HG03159 (cell line): Measurements from ENCODE around the gene LRRC8D.

ENCODE experiments used
- ATAC-seq: cut with Tn5 transposase; IDR thresholded peaks from one replicate; pipeline ENCODE4 v1.9.1; 2021; ENCODE audit warnings: mild to moderate bottlenecking, moderate library complexity; ENCODE audit not compliant: unreplicated experiment

Gene LRRC8D

DNA sequence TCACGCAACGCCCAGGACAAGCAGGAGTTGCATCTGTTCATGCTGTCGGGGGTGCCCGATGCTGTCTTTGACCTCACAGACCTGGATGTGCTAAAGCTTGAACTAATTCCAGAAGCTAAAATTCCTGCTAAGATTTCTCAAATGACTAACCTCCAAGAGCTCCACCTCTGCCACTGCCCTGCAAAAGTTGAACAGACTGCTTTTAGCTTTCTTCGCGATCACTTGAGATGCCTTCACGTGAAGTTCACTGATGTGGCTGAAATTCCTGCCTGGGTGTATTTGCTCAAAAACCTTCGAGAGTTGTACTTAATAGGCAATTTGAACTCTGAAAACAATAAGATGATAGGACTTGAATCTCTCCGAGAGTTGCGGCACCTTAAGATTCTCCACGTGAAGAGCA, 113.6 kb downstream of the LRRC8D start:
- ATAC-seq = no peak

DNA sequence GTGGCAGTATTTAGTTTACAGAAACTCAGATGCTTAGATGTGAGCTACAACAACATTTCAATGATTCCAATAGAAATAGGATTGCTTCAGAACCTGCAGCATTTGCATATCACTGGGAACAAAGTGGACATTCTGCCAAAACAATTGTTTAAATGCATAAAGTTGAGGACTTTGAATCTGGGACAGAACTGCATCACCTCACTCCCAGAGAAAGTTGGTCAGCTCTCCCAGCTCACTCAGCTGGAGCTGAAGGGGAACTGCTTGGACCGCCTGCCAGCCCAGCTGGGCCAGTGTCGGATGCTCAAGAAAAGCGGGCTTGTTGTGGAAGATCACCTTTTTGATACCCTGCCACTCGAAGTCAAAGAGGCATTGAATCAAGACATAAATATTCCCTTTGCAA, 114.4 kb downstream of the LRRC8D start:
- no peak for ATAC-seq

DNA sequence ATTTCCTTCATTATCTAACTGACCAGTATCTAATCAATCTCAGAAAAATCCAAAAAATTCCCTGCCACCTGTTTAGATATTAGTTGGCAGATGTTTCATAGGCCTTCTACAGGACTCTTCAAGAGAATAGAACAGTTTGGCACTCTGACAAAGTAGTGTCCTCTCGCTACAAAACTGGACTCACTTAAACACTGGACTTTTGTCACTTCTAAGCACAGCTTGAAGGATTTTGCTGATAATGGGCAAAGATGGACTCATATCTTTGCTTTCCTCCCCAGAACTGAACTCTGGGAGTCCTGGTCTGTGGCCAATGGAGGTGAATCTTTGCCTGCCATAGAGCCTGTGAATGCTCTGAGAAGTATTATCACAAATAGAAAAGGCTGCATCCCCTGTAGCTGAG, 115.9 kb downstream of the LRRC8D start:
- ATAC-seq = no peak

DNA sequence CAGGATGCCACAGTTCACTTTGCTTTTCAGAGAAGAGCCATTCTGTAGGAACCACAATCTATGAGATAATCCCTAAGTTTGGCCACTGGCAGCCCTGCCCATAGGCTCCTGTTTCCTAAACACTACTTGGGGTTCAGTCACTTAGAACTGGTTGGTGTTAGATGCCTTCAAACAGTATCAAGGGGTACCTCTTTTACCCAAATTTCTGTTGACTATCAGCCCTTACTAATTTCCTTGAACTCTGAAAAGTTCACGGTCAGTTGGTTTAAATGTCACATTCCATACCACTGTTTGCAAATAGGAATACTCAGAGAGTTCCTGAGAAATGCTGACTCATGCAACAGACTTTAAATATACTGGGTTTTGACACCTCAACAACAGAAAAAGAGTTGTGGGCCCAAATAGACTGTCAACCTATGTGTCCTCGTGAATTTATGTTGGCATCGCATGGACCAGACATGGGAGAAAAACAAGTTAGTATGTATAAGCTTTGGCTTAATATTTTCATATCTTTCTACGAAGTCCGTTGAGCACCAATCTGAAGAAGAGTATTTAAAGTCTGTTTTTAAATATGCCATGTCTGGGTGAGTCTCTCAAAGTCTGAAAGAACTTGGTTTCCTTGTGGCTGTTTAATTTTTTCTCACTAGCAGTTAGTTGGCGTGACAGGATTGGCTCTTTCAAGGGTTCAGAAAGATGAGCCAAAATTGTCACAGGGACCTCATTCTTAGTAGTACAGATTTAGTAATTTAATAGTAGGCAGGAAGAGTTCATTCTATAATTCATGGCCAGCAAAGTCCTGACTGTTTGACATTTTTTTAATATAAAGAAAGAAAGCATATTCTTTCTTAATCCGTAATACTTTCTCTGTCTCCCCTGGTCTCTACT, 117.6 kb downstream of the LRRC8D start:
- ATAC-seq = no peak

DNA sequence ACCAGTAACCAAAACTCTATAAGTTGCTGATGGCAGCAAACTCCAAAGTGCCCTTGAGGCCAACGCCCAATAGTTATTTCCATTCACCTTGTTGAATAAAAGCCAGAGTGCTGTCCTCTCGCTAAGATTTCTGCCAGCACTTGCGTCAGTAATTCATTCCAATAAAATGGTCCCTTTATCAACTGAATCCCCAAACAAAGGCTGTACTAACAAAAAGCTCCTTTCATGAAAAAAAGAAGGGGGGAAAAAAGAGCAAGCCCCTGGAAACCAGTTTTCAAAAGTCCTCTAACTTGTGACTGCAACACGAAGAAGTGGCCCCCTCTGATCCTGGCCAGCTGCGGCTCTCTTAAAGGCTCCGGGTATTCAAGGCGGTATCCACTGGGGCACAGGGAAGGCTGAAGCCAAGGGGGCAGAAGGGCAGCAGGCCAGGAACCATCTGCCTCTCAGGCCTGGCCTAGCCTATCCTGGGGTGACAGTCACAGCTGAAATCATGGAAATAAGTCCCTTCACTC, 118.3 kb downstream of the LRRC8D start:
- no peak for ATAC-seq

DNA sequence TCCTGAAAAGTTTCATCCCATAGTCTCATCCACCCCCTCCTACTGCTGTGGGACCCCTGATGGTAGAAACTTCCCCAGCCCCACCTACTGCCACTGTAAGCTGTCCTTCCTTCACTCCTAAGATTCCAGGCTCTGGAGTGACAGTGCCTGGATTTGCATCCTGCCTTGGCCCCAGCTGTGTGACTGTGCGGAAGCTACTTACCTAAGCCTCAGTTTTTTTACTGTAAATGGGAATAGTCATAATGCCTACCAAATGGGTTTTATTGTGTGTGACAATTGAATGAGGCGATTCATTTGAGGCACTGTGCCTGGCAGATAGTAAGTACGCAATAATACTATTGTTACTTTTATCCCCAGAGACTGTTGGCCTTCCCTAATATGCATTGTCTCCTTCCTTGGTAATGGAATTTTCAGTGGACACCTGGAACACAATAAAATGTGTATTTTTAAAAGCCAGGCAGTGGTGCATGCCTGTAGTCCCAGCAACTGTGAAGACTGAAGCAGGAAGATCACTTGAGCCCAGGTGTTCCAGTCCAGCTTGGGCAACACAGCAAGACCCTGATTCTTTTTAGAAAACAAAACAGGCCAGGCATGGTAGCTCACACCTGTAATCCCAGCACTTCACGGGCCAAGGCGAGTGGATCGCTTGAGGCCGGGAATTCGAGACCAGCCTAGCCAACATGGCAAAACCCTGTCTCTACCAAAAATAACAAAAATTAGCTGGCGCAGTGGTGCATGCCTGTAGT, 119.0 kb downstream of the LRRC8D start:
- no peak for ATAC-seq

DNA sequence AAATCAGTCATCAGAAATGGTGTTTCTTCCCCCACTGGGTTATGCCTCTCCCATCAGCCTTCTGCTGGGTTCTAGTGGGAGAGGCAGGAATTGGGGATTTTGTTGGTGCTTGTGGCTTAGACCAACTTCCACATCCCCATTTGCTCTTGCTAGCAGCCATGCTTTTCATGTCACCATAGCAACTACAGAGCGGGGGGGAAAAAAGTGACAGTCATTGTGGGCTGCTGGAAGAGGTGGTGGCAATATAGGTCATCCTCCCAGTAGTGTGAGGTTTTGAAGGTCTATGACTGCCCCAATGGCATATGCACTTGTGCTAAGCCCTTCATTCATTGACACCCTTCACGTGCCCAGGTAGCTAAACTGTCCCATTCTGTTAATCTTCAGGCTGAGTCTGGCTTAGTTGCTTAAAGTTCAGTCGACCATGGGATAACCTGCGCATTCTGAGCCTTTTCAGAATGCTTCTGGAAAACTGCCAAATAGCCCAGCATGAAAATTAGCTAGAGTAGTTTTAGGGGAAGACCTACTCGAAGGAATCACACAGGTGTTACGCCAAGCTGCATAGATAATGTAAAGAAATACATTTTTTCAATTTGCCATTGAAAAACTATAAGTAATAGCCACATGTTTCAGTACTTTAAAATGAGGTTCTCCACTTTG, 120.4 kb downstream of the LRRC8D start:
- peak; percentile 55 for ATAC-seq

DNA sequence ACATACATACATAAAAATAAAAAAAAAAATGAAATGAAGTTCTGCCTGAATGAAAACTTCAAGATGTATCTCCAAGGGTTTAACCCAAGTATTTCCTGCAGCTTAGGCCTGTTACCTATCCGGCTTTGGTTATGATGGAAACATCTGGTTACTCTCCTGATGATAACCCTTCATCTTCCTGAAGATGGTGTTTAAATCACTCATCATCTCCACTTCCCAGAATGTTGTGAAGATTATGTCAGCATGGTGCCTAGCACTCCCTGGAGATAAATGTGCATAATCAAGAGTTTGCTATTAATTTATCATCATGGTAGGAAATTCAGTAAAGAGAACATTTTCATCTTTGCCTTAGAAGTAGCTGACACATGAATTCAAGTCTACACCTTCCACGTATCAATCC, 121.2 kb downstream of the LRRC8D start:
- ATAC-seq = no peak

DNA sequence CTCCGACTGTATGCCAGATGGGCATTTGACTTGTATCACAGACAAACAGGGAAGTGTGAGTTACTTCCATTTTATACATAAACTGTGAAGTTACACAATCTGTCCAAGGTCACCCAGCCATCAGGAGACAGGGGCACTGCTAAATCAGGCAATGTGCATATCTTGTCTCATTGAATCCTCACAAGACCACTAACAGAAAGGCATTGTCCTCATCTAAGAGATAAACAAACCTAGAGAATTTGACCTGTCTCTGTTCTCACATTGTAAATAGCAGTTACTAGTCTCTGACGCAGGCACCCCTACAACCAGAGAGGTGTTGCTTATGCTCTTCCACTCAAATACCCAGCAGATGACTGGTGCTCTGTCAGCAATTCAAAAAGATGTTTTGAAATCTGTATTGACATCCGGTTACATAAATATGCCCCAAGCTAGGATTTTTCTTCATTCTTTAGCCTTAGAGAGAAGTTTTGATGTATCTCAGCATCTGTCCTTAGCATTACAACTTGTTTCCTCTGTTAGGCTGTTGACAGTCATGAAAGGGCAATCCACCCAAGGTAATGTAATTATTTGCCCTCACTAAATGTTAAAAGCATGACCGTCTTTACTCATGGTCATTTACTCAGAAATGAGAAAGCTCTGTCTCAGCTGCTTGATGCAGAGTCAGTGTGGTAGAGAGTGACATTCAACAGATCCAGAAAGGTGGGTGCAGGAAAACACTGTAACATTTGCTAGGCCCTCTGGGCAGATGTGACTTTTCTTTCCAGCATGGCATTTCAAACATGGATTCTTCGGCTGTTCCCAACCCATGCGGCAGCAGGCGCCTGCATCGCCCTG, 122.2 kb downstream of the LRRC8D start:
- ATAC-seq = no peak

DNA sequence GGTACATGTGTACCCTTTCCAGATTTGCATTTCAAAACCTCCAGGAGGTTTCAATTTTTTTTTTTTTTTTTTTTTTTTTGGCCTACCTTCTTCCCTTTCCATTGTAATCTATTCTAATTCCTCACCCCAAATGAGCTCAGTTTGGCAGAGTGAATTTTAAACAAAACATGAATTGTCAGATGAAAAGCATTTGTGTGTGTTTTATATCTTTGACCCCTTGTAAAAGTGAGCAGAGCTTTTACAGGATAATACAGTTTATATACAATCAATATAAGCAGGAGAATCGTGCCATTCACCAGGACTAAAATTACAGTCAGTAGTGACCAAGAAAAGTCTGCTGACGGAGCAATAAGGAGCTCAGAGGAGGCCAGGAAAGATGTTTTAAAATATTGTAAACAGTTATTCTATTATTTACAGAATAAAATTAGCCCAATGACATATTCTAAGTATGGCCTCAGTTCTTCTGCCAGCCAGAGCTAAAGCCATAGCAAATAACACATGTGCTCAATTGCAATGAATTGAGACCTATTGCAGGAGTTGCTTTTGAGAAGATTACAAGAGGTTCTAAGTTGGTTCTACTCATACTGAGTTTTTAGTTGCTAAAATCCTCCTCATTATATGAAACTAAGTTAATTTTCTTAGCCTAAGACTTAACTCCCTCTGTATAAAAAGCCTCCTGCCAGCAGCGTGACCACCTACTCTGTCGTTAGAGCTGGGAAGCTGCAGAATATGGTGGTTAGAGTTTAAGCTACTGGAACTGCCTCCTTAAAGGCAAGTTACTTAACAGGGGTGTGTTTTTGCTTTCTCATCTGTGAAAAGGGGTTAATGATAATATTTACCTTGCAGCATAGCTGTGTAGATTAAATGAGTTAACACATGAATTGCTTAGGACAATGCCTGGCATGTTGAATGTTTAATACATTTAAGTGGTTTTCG, 123.3 kb downstream of the LRRC8D start:
- ATAC-seq = no peak

DNA sequence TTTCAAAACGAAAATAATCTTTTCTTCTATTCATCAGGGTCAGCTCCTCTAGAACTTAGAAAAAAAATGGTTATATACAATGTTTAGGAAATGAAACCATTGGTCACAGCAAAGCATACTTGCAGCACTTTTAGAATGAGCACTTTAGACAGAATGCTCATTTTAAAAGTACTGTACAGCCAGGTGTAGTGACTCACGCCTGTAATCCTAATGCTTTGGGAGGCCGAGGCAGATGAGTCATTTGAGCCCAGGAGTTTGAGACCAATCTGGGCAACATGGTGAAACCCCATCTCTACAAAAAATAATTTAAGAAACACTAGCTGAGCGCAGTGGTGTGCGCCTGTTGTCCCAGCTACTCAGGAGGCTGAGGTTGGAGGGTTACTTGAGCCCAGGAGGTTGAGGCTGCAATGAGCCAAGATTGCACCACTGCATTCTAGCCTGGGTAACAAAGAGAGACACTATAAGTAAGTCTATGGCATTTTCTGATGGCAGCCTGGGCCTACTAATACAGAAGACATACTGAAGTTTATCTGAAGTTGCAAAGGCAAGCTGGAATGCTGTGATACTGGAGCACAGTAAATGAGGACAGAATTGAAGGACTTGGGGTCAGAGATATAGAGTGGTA, 125.1 kb downstream of the LRRC8D start:
- ATAC-seq = peak; percentile 76

DNA sequence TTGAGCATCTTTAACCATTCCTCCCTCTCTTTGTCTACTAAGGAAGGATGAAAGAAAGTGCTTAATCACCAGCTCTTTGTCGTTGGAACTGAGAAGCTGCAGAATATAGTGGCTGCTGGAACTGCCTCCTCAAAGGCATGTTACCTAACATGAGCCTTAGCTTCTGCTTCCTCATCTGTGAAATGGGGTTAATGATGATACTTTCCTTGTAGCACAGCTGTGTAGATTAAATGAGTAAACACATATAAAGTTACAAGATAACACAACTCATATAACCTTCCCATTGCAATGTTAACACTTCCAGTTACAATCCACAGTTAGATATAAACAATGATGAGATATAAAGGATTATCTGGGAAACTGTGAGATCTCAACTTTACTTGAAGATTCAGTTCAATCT, 125.7 kb downstream of the LRRC8D start:
- ATAC-seq = no peak

DNA sequence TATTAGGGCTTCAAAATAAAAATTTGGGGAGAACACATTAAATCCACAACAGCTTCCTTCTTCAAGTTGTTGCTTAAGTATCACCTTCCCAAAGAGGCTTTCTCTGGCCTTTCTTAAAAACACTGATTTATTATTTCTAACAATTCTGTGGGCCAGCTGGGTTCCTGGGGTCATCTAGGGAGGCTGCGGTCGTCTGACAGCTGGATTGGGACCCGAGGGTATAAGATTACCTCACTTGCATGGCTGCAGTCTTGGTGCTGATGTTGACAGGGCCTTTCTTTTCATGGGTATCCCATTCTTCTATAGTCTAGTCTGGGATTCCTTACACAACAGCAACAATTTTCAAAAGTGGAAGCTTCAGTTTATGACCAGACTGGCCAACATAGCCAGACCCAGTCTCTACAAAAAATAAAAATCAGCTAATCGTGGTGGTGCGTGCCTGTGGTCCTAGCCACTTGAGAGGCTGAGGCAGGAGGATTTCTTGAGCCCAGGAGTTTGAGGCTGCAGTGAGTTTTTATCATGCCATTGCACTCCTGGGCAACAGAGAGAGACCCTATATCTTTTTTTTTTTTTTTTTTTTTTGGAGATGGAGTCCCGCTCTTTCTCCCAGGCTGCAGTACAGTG, 128.0 kb downstream of the LRRC8D start:
- ATAC-seq = no peak

DNA sequence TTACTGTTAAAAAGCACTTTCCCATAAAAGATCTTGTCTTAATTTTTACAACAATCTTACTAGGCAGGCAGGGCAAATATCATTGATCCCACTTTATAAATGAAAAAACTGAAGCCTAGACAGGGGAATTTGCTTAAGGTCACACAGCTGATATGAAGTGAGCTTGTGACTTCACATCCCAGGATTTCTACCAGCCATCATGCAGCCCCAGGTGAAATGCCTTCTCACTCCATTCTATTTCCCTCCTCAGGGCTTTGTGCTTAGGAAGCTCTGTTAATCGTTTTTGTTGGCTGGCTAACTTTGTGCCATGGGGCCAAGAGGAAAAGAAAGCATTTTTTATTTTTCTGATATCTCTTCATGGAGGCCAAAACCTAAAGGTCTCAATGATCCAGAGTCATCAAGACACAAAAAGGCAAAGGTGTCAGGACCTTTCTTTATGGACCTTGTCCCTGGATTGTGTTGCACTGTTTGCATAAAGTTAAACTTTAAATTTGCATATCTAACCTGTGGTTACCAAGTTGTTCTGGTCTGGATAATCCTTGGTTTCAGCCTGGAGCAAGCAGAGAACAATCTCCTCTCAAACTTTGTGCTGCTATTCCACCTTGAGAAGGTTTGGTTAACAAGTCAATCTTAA, 129.3 kb downstream of the LRRC8D start:
- no peak for ATAC-seq

DNA sequence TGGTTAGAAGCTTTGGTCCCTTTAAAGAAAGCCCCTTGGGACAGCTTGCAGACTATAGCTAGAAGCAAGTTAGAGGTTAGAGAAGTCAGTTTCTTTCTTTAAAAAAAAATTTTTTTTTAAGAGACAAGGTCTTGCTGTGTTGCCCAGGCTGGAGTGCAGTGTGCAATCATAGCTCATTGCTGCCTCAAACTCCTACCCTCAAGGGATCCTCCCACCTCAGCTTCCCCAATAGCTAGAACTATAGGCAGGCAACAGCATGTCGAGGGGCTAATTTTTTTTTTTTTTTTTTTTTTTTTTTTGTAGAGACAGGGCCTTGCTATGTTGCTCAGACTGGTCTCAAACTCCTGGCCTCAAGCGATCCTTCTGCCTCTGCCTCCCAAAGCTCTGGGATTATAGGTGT, 129.9 kb downstream of the LRRC8D start:
- no peak for ATAC-seq

DNA sequence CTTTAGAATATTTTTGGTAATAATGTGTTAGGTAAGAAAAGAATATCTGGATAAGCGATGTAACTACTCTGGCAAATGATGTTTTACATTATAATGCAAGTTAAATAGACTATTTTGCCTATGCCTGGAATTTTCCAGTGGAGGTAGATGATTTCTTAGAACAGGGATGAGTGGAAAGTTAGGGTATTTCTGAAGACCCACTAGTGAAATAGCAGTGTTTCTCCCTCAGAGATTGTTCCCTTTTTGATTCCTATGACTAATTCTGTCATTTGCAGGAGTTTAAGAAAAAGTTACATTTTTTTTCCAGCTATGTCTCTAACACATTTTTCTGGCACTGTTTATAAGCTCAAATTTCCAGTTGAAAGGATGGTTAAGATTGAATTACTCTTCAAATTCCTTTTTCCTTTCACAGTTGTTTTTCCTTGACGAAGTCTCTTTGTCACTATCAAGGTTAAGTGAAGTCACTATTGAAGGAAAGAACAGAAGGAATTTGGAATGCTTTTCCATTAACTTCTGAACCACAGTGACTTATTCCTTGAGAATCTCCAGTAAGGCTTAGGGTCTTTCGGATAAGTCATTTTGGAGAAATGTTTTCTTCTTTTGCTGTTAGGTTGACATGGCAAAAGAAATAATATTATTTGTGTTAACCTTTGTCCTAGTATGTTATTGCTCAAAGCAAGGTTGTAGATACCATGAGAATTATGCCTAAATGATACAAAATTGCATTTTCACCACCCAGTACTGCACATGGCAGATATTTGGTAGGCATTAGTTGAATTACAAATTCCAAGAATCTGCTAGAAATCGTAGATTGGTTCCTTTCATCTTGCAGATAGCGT, 131.2 kb downstream of the LRRC8D start:
- ATAC-seq = no peak

DNA sequence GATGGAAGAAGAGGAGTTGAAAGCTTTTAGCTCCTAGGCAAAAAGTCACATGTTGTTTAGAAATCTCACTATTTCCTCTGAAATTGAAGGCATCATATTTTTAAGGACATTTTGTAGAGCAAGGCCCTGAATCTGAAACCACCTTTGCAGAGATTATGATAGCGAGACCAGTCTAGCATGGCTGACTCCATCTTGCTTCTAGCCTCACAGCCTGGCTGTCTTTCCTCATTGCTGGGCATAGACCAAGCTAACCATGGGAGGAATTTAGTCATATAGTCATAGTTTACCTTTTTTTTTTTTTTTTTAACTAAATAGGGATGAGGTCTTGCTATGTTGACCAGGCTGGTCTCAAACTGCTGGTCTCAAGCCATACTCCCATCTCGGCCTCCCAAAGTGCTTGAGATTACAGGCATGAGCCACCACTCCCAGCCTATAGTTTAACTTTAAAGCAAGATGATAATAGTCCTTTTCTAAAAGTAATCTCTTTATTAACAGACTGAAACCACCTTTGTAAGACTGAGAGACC, 131.8 kb downstream of the LRRC8D start:
- ATAC-seq = no peak
